ENCODE results near the gene HNRNPL.
"Not testable (repeated sequence)": the region's sequence is repeated elsewhere in the genome, so short reads cannot be mapped to it uniquely, and the experiment has no call there.

DNA sequence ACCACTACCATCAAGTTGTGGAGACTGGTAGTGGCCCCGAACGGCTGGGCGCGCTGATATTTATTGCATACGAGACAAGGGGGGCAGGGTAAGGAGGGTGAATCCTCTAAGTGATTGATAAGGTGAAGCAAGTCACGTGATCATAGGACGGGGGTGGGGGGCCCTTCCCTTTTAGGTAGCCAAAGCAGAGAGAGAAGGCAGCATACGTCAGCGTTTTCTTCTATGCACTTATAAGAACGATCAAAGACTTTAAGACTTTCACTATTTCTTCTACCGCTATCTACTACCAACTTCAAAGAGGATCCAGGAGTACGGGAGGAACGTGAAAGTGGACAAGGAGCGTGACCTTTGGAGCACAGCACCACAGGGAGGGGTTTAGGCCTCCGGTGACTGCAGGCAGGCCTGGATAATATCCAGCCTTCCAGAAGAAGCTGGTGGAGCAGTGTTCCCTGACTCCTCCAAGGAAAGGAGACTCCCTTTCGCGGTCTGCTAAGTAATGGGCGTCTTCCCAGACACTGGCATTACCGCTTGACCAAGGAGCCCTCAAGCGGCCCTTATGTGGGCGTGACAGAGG is 9.9 kb upstream of the HNRNPL start:
- TF ChIP-seq EZH2 (IDR thresholded peaks at IDR 0.05; ENCODE audit: insufficient read depth, poor library complexity, severe bottlenecking); EZH2phosphoT487 (IDR thresholded peaks at IDR 0.05; ENCODE audit: insufficient read depth, low read depth): not testable (repeated sequence)
